ENCODE results near the gene GZMM.

Gene GZMM

GRCh38 chr19:594265-594870 lies 50.5 kb downstream of the GZMM start:
- DNase-seq, result no peak

- DNase-seq, result no peak
Observed at GRCh38 chr19:595326-596262, 51.7 kb downstream of the GZMM start.

- no peak for DNase-seq
Observed at GRCh38 chr19:596263-596655, 52.4 kb downstream of the GZMM start.

GRCh38 chr19:597406-598315 lies 53.8 kb downstream of the GZMM start:
- DNase-seq, result no peak
